Kidney tubule cell (primary cell): ENCODE data around the gene MRPL41.
"Not testable (repeated sequence)": the region's sequence is repeated elsewhere in the genome, so short reads cannot be mapped to it uniquely, and the experiment has no call there.

ENCODE experiments used
- DNase-seq: peaks from one replicate; pipeline ENCODE4 v3.0.0-alpha.2; 2018; ENCODE audit warnings: low spot score

The MRPL41 gene

GRCh38 chr9:137522746-137523455, 28.8 kb upstream of the MRPL41 start:
- DNase-seq, result no peak

GRCh38 chr9:137524161-137524980, 27.3 kb upstream of the MRPL41 start:
- DNase-seq, result no peak

- DNase-seq, result no peak
Measured at GRCh38 chr9:137524981-137525317, 26.7 kb upstream of the MRPL41 start.

GRCh38 chr9:137530331-137530730, 21.3 kb upstream of the MRPL41 start:
- DNase-seq, result no peak

GRCh38 chr9:137531099-137531765, 20.4 kb upstream of the MRPL41 start:
- no peak for DNase-seq

- DNase-seq, result not testable (repeated sequence)
Measured at GRCh38 chr9:137532891-137533468, 18.7 kb upstream of the MRPL41 start.

GRCh38 chr9:137534256-137535119, 17.2 kb upstream of the MRPL41 start:
- peak; percentile 57 for DNase-seq

- no peak for DNase-seq
Measured at GRCh38 chr9:137535120-137535428, 16.6 kb upstream of the MRPL41 start.

GRCh38 chr9:137536594-137537131, 15.0 kb upstream of the MRPL41 start:
- not testable (repeated sequence) for DNase-seq

GRCh38 chr9:137538058-137538457, 13.6 kb upstream of the MRPL41 start:
- no peak for DNase-seq

- no peak for DNase-seq
Measured at GRCh38 chr9:137540536-137540935, 11.1 kb upstream of the MRPL41 start.

GRCh38 chr9:137542486-137542885, 9.2 kb upstream of the MRPL41 start:
- DNase-seq, result no peak

- DNase-seq, result no peak
Measured at GRCh38 chr9:137543237-137543963, 8.3 kb upstream of the MRPL41 start.

GRCh38 chr9:137544176-137544760, 7.4 kb upstream of the MRPL41 start:
- no peak for DNase-seq

GRCh38 chr9:137545123-137545522, 6.6 kb upstream of the MRPL41 start:
- no peak for DNase-seq

GRCh38 chr9:137547687-137548543, 3.8 kb upstream of the MRPL41 start:
- DNase-seq, result no peak

- DNase-seq, result peak; percentile 76
Measured at GRCh38 chr9:137550231-137550621, 1.5 kb upstream of the MRPL41 start, which contains the start of gene PNPLA7. TSS of gene PNPLA7 (minus strand) at chr9:137550402. CDS start at chr9:137550197, 205 bp downstream.

- not testable (repeated sequence) for DNase-seq
Measured at GRCh38 chr9:137550958-137551263, 768 bp upstream of the MRPL41 start.

- peak; percentile 42 for DNase-seq
Measured at GRCh38 chr9:137552022-137552768, 516 bp downstream of the MRPL41 start.
